Liver (tissue), 9 donors: ENCODE data around the gene UBC. TPM values are rescaled to one million over a fixed set of nuclear protein-coding genes. Genes with fewer than 3 reads are reported as not detected.
A peak's percentile ranks its signal among the peaks of the same experiment; 100 is the strongest.

Experiments
- DNase-seq: peaks from one replicate; pipeline ENCODE4 v3.0.0-alpha.2; 2017; ENCODE audit warnings: low spot score
- H3K27ac ChIP-seq, 2 donors: one replicate each; pipeline ENCODE4 v1.7.0; 2013; ENCODE audit warnings: inconsistent platforms in 2 of 2, low read length in 2 of 2, control low read depth in 1 of 2, low read depth in 1 of 2, mild to moderate bottlenecking in 1 of 2
- H3K27me3 ChIP-seq, 4 donors: one replicate each; pipeline versions ENCODE4 v1.6.1 to v1.7.0; 2013; ENCODE audit warnings: low read length in 3 of 4, inconsistent platforms in 1 of 4, mild to moderate bottlenecking in 1 of 4, moderate library complexity in 1 of 4; ENCODE audit not compliant: control insufficient read depth in 4 of 4, insufficient read depth in 4 of 4
- H3K36me3 ChIP-seq, 4 donors: one replicate each; pipeline versions ENCODE4 v1.6.1 to v1.7.0; 2013; ENCODE audit warnings: low read length in 3 of 4, mild to moderate bottlenecking in 3 of 4, low read depth in 1 of 4, moderate library complexity in 1 of 4; ENCODE audit not compliant: control insufficient read depth in 4 of 4, insufficient read depth in 3 of 4
- H3K4me1 ChIP-seq, 4 donors: one replicate each; pipeline versions ENCODE4 v1.6.1 to v1.7.0; 2013; ENCODE audit warnings: low read length in 3 of 4, mild to moderate bottlenecking in 3 of 4, moderate library complexity in 1 of 4; ENCODE audit not compliant: control insufficient read depth in 4 of 4, insufficient read depth in 4 of 4
- H3K4me3 ChIP-seq, 3 donors: one replicate each; pipeline versions ENCODE4 v1.6.1 to v1.7.0; 2013; ENCODE audit warnings: low read length in 3 of 3, control low read depth in 1 of 3, low read depth in 1 of 3, mild to moderate bottlenecking in 1 of 3
- H3K9ac ChIP-seq, 2 donors: one replicate each; pipeline ENCODE4 v1.7.0; 2013; ENCODE audit warnings: low read length in 2 of 2, mild to moderate bottlenecking in 2 of 2, moderate library complexity in 2 of 2, control low read depth in 1 of 2, low read depth in 1 of 2
- H3K9me3 ChIP-seq, 4 donors: one replicate each; pipeline versions ENCODE4 v1.6.1 to v1.7.0; 2013; ENCODE audit warnings: low read length in 3 of 4; ENCODE audit not compliant: control insufficient read depth in 4 of 4
- EGR1 ChIP-seq, 2 donors: IDR thresholded peaks; 2 replicates each; pipeline ENCODE4 v1.6.1; 2016 to 2018; ENCODE audit warnings: antibody characterized with exemption in 2 of 2, low read depth in 2 of 2
- FOXA1 ChIP-seq: IDR thresholded peaks from 2 replicates; pipeline ENCODE4 v1.6.1; 2016; ENCODE audit warnings: antibody characterized with exemption
- FOXA2 ChIP-seq: IDR thresholded peaks from 2 replicates; pipeline ENCODE4 v1.6.1; 2016; ENCODE audit warnings: antibody characterized with exemption
- GABPA ChIP-seq, 2 donors: IDR thresholded peaks in 1 of 2; conservative IDR thresholded peaks in 1 of 2; 2 replicates each; pipeline ENCODE4 v1.6.1; 2016; ENCODE audit warnings: antibody characterized with exemption in 2 of 2, mild to moderate bottlenecking in 1 of 2, moderate library complexity in 1 of 2
- HNF4A ChIP-seq, 2 donors: conservative IDR thresholded peaks; 2 replicates each; pipeline ENCODE4 v1.6.1; 2016; ENCODE audit warnings: antibody characterized with exemption in 2 of 2, mild to moderate bottlenecking in 2 of 2
- HNF4G ChIP-seq: IDR thresholded peaks from 2 replicates; pipeline ENCODE4 v1.6.1; 2016; ENCODE audit warnings: antibody characterized with exemption
- JUND ChIP-seq, 2 donors: IDR thresholded peaks; 2 replicates each; pipeline ENCODE4 v1.6.1; 2016; ENCODE audit warnings: antibody characterized with exemption in 2 of 2
- NR2F2 ChIP-seq: IDR thresholded peaks from 2 replicates; pipeline ENCODE4 v1.6.1; 2016; ENCODE audit warnings: antibody characterized with exemption
- RAD21 ChIP-seq, 2 donors: IDR thresholded peaks; 2 replicates each; pipeline ENCODE4 v1.6.1; 2016; ENCODE audit warnings: antibody characterized with exemption in 2 of 2, mild to moderate bottlenecking in 2 of 2
- RXRA ChIP-seq, 2 donors: IDR thresholded peaks; 2 replicates each; pipeline ENCODE4 v1.6.1; 2017 to 2018; ENCODE audit warnings: antibody characterized with exemption in 2 of 2, mild to moderate bottlenecking in 1 of 2
- SP1 ChIP-seq: IDR thresholded peaks from 2 replicates; pipeline ENCODE4 v1.6.1; 2018; ENCODE audit warnings: antibody characterized with exemption, mild to moderate bottlenecking
- TAF1 ChIP-seq: conservative IDR thresholded peaks from 2 replicates; pipeline ENCODE4 v1.6.1; 2016; ENCODE audit warnings: antibody characterized with exemption, mild to moderate bottlenecking
- YY1 ChIP-seq: IDR thresholded peaks from 2 replicates; pipeline ENCODE4 v1.6.1; 2016; ENCODE audit warnings: antibody characterized with exemption, mild to moderate bottlenecking
- WGBS: extraction: QIAGEN DNeasy Blood & Tissue Kit; methylation state at CpG from one replicate; pipeline ENCODE4 v1.1.7; 2013; 5-methylcytosine and 5-hydroxymethylcytosine counted together
- polyA plus RNA-seq, 2 donors: library from polyadenylated mRNA; stranded (reverse) in 1 of 2; unstranded in 1 of 2; fragments of 200-250 nt in 1 of 2; fragments of >200 nt in 1 of 2; fragmentation: Nextera tagmentation in 1 of 2; extraction: Ambion mirVana in 1 of 2; gene quantifications; one replicate each; pipeline versions ENCODE4 v1.2.1 to v1.2.3, GENCODE V29; 2013 to 2015
- total RNA-seq, 2 donors: library from RNA; depleted of rRNA; stranded (reverse); fragments of >200 nt; gene quantifications; one replicate each; pipeline ENCODE4 v1.2.3, GENCODE V29; 2014
- TF ChIP-seq, protein P1 (sequence below): IDR thresholded peaks from 2 replicates; pipeline ENCODE4 v1.6.1; 2016; ENCODE audit warnings: antibody characterized with exemption
- TF ChIP-seq, protein P2 (sequence below): IDR thresholded peaks from 2 replicates; pipeline ENCODE4 v1.6.1; 2016; ENCODE audit warnings: antibody characterized with exemption
- TF ChIP-seq, protein P3 (sequence below): fragments of 150-350 bp; IDR thresholded peaks from 2 replicates; pipeline ENCODE4 v1.5.1; 2017; ENCODE audit warnings: improper control_type of control experiment, low read depth, low read length; ENCODE audit not compliant: missing input control
- TF ChIP-seq, protein P4 (sequence below): IDR thresholded peaks from 2 replicates; pipeline ENCODE4 v1.6.1; 2016; ENCODE audit warnings: antibody characterized with exemption
- TF ChIP-seq, protein P5 (sequence below): IDR thresholded peaks from 2 replicates; pipeline ENCODE4 v1.6.1; 2016; ENCODE audit warnings: antibody characterized with exemption, mild to moderate bottlenecking
- donor health status: healthy.
- donor health status: healthy.
- donor health status: healthy.
- donor health status: healthy.
- donor health status: healthy.

The UBC gene
- total and polyA plus RNA-seq, 4 donors = 385 to 624 (median 468) TPM

DNA sequence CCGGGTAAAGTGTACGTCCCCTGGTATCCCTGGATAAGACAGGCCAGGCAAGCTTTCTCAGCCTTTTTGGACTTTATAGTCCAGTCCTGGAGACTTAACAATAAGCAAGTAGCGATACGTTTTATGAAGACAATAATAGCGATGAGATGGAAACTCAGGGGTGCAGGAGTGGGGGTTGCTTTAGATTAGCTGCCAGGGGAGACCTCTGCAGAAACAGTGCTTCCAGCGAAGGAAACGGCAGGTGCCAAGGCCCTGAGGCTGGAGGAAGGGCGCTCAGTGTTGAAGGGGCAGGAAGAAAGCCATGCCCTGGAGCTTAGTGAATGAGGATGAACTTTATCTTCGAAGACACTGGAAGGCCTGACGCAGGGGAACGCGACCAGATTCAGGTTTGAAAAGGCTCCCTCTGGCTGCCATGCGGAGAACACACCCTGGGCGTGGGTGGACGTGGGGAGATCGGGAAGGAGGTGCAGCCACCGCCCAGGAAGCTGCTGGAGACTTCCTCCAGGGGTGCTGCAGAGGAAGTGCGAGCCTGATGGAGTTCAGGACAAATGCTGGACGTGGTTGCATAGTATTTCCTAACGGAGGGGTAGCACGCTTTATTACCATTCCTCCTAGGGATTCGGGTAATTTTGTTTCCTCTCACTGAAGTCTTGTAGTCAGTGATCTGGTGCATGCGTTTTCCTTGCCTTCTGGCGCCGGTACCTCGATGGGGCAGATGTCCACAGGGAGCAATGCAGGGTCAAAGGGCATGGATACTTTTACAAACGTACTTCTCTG, 26.1 kb upstream of the UBC start (continued):
- TF ChIP-seq SP1 = peak; percentile 37
- TF ChIP-seq TAF1 = no peak

DNA sequence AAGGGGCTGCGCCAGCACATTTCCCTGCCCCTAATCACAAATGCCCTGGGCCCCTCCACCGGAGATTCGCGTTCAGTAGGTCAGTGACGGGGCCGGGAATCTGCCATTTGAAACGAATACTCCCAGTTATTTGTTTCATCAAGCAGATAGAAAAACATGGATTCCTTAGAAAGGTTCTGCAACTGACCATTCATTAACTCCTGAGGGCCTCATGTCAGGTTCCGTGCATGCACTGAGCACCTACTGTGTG, 25.6 kb upstream of the UBC start:
- WGBS = 3% methylated on average over 8 of the region's 8 CpGs
- Histone ChIP-seq H3K4me3 (peak overlapping the region in 2 of 3 donors; percentile 5 to 58), H3K9ac (peak overlapping the region in 1 of 2 donors; percentile 79), H3K27ac (peak overlapping the region; percentile 93 to 94), H3K9me3 (no peaks in the 10 kb centered on the region), H3K27me3 (no peaks in the 10 kb centered on the region), H3K4me1 (peaks cover 8 to 27% (median 13%) of the 10 kb centered on the region in 4 donors), H3K36me3 (no peaks in the 10 kb centered on the region)
- DNase-seq = no peak
- TF ChIP-seq SP1 (no peak), HNF4A (conservative IDR thresholded peaks at IDR 0.05) (peak in 1 of 2 donors; percentile 39), FOXA1 (no peak), TAF1 (no peak), RAD21 (IDR thresholded peaks at IDR 0.05) (no peak), EGR1 (IDR thresholded peaks at IDR 0.05; ENCODE audit: low read depth in 2 of 2) (no peak), GABPA (IDR thresholded peaks at IDR 0.05 in 1 of 2, conservative IDR thresholded peaks at IDR 0.05 in 1 of 2) (no peak), YY1 (peak; percentile 59), RXRA (IDR thresholded peaks at IDR 0.05) (peak in 1 of 2 donors; percentile 44), NR2F2 (no peak), HNF4G (no peak), FOXA2 (no peak), JUND (IDR thresholded peaks at IDR 0.05) (peak in 1 of 2 donors; percentile 9)
- TF ChIP-seq, protein P1, sequence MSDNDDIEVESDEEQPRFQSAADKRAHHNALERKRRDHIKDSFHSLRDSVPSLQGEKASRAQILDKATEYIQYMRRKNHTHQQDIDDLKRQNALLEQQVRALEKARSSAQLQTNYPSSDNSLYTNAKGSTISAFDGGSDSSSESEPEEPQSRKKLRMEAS = no peak
- TF ChIP-seq, protein P2, sequence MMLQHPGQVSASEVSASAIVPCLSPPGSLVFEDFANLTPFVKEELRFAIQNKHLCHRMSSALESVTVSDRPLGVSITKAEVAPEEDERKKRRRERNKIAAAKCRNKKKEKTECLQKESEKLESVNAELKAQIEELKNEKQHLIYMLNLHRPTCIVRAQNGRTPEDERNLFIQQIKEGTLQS = no peak
- TF ChIP-seq, protein P3, sequence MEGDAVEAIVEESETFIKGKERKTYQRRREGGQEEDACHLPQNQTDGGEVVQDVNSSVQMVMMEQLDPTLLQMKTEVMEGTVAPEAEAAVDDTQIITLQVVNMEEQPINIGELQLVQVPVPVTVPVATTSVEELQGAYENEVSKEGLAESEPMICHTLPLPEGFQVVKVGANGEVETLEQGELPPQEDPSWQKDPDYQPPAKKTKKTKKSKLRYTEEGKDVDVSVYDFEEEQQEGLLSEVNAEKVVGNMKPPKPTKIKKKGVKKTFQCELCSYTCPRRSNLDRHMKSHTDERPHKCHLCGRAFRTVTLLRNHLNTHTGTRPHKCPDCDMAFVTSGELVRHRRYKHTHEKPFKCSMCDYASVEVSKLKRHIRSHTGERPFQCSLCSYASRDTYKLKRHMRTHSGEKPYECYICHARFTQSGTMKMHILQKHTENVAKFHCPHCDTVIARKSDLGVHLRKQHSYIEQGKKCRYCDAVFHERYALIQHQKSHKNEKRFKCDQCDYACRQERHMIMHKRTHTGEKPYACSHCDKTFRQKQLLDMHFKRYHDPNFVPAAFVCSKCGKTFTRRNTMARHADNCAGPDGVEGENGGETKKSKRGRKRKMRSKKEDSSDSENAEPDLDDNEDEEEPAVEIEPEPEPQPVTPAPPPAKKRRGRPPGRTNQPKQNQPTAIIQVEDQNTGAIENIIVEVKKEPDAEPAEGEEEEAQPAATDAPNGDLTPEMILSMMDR = no peak
- TF ChIP-seq, protein P4, sequence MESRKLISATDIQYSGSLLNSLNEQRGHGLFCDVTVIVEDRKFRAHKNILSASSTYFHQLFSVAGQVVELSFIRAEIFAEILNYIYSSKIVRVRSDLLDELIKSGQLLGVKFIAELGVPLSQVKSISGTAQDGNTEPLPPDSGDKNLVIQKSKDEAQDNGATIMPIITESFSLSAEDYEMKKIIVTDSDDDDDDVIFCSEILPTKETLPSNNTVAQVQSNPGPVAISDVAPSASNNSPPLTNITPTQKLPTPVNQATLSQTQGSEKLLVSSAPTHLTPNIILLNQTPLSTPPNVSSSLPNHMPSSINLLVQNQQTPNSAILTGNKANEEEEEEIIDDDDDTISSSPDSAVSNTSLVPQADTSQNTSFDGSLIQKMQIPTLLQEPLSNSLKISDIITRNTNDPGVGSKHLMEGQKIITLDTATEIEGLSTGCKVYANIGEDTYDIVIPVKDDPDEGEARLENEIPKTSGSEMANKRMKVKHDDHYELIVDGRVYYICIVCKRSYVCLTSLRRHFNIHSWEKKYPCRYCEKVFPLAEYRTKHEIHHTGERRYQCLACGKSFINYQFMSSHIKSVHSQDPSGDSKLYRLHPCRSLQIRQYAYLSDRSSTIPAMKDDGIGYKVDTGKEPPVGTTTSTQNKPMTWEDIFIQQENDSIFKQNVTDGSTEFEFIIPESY = no peak
- TF ChIP-seq, protein P5, sequence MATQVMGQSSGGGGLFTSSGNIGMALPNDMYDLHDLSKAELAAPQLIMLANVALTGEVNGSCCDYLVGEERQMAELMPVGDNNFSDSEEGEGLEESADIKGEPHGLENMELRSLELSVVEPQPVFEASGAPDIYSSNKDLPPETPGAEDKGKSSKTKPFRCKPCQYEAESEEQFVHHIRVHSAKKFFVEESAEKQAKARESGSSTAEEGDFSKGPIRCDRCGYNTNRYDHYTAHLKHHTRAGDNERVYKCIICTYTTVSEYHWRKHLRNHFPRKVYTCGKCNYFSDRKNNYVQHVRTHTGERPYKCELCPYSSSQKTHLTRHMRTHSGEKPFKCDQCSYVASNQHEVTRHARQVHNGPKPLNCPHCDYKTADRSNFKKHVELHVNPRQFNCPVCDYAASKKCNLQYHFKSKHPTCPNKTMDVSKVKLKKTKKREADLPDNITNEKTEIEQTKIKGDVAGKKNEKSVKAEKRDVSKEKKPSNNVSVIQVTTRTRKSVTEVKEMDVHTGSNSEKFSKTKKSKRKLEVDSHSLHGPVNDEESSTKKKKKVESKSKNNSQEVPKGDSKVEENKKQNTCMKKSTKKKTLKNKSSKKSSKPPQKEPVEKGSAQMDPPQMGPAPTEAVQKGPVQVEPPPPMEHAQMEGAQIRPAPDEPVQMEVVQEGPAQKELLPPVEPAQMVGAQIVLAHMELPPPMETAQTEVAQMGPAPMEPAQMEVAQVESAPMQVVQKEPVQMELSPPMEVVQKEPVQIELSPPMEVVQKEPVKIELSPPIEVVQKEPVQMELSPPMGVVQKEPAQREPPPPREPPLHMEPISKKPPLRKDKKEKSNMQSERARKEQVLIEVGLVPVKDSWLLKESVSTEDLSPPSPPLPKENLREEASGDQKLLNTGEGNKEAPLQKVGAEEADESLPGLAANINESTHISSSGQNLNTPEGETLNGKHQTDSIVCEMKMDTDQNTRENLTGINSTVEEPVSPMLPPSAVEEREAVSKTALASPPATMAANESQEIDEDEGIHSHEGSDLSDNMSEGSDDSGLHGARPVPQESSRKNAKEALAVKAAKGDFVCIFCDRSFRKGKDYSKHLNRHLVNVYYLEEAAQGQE = no peak
